Stimulated activated CD8-positive, alpha-beta memory T cell treated with anti-CD3 and anti-CD28 coated beads, Interleukin-7, amount 100 ng/mL, for 24 hours (primary cell): ENCODE results near the gene CCDC201.
"Not testable (repeated sequence)": the region's sequence is repeated elsewhere in the genome, so short reads cannot be mapped to it uniquely, and the experiment has no call there.

ENCODE experiments used
- DNase-seq: peaks from one replicate; pipeline ENCODE4 v3.0.0-alpha.2; 2020; ENCODE audit warnings: low read depth

Gene CCDC201

DNA sequence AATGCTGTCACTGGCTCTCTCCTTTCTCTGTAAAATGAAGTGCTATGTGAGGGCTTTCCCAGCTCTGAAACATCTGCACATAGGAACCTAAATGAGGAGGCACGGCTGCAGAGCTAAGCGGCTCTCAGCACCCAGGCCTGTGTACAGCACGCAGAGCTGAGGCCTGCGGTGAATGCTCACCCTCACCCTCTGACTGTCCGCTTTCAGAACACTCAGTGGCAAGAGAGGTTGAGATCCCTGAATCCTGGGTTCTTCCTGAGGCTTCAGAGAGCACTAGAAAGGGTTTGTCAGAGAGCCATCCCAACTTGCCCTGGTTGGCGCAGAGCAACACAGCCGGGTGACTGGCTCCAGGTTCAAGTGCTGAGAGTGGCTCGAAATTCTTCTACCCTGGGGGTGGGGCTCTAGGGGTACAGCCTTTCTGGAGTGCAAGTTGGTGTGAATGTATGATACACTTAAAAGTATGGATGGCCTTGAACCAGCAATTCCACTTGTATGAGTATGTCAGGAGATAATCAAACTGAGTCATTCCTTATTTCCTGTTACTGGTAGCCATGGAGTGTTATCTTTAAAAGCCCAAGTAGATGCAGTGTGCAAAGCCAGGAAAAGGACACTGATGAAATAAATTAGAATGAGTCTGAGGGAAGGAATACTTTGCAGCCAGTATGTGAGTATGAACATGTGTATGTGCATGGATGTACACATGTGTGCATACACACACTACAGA is 1.7 kb upstream of the CCDC201 start:
- no peak for DNase-seq

DNA sequence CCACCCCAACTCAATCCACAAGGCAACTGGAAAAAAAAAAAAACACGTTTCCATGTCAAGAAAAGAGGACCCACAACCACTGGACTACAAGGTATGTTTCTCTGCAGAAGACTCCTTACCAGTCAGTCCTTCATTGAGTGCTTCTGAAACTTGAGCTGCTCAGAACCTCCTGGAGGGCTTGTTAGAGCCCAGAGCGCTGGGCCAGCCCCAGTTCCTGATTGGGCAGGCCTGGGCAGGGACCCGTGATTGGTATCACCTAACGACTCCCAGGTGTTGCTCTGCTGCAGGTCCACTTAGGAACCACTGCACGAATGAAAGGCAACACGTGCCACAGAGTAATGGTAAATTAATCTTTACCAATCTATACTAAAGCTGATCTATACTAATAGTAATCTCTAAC is 473 bp upstream of the CCDC201 start:
- no peak for DNase-seq

DNA sequence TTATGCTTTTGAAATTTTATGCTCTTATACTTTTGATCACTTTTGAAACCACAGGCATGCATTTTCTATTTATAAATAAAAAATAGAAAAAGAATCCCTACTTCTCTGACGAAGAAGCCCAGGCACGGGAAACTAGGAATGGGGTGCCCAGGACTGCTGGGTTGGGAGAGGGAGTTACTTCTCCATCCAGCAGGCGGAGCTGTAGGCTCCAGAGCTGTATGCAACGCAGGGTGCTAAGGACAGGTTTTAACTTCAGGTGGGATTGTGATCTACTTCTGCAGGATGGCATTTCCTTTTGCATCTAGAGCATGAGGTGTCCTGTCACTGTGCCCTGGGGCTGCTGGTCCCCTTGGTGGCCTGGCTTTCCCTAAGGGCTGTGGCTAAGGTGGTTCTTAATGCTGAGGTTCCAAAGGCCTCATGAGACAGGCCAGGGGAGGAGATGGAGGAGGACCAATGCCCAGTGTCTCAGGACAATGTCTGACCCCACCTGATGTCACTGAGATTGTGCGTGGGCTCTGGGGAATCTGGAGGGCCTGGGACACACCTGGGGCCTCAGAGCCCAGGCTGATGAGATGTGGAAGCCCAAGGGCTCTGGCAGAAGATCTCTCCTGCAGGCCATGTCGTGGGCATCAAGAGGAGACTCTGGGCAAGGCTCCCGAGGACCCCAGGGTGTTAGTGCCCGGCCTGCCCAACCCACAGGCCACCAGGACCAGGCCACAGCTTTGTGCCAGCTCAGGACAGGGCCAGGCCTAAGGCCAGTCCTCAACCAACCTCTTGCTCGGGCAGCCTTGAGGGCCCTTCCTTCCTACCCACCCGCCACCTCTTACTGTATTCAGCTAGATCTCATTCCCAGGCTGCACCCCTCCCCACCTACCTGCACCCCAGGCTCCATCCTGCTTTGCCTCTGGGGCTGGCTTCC is 507 bp downstream of the CCDC201 start:
- no peak for DNase-seq

DNA sequence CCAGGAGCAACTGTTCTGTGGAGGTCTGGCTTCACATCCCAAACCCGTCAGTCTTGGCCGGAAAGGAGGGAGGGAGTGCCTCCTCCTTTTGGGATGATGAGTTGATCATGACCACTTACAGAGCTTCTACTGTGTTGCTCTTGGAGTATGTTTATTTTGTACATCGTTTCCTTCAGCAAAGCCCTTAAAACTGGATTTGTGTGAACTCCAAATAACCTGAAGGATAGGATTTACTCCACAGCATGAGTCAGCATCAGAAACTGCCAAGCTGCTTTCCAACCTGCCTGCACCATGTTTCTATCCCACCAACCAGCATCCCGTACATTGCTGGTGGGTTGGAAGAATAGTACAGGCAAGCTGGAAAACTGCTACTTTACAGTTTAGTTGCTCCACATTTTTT is 3.5 kb downstream of the CCDC201 start:
- no peak for DNase-seq

DNA sequence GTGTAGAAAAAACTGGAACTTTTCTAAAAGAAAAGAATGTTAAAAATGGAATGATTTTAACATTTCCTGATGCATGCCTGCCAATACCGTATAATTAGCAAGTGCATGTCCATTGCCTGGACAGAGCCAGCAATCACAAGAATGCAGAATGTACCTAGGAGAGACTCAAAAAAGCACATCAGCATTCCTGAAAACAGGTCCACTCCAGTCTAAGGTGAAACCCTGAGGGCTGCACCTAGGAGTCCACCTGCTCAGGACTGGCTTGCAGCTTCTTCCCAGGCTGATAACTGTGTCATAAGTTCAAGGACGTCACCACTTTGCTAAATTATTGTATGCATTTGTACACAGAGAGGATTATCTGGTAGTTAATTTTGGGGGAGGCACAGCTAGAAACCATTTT is 5.4 kb downstream of the CCDC201 start:
- no peak for DNase-seq

DNA sequence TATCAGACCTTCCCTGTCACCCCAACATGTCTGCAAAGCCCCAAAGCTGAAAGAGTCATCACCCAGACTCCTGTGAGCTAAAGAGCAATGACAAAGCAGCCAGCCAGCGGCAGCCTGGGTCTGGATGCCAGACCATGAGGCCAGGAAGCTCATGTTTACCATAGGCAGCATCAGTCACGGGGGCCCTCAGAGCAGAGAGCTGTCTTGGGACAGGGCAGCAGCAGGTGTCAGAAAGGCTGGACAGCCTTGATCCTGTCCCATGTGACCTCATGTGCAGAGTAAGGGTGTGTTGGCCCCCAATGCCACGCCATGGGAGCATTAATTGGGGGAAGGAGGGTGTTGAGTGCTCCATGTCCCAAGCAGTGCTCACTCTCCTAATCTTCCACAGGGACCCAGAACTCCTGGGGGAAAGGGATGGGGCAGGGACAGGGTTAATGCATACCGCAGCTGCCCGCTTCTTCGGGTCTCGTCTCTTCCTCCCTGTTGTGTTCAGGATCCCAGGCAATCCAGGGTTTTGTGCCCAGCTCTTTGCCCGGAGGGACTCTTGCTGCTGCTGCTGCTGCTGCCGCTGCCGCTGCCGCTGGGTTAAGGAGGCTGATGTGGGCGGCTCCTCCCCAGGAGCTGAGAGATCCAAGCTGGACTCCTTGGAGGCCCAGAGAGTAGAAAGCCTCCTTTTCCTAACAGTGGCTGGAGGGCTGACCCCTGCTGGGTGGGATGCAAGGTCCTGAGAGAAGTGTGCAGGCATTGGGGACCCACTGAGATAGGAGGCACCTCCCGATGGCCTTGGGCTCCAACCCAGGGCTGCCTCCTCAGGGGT is 7.1 kb downstream of the CCDC201 start:
- no peak for DNase-seq

DNA sequence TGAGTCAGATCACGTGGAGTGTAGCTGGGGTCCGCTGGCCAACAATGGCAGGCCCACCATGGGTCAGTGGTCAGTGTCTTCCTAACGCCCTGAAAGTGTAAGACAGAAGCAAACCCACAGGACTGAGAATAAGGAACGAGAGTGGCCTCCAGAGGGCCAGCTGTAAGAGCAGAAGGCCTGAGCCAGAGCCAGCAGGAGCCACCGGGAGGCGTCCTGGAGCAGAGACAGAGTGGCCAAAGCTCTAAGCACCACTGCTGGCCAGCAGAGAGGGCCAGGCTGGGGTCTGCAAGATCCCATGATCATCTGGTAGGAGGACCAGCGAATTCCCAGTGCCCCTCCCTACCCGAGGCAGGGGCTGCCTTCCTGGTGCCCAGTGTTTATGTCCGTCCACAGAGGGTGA is 9.2 kb downstream of the CCDC201 start:
- no peak for DNase-seq

DNA sequence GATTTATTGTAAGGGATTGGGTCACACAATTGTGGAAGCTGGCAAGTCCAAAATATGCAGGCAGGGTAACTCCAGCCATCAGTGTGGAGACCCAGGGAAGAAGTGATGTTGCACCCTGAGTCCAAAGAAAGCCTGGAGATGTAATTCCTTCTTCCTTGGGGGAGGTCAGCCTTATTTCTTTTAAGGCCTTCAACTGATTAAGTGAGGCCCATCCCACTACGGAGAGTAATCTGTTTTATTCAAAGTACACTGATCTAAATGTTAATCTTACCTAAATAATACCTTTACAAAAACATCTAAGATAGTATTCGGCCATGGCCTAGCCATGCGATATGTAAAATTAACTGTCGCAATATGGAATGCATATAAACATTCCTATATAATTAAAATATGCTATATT is 16.0 kb downstream of the CCDC201 start:
- not testable (repeated sequence) for DNase-seq

DNA sequence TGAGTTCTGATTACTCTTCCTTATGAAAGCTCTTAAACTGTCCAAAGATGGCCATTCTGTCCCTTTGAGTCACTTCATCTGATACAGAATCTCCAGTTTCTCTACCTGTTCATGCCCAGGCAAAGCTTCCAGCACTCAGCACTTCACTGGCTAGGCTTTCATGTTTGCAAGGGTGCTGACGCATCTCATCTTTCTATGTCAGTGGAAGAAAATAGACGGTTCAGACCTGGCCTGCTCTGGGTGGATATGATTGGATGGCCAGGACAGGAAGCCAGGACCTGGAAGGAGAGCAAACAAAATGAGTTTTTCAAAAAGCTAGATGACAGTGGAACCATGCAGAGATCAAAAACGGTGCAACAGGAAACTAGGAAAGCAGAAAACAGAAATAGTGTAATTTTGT is 17.2 kb downstream of the CCDC201 start:
- not testable (repeated sequence) for DNase-seq

DNA sequence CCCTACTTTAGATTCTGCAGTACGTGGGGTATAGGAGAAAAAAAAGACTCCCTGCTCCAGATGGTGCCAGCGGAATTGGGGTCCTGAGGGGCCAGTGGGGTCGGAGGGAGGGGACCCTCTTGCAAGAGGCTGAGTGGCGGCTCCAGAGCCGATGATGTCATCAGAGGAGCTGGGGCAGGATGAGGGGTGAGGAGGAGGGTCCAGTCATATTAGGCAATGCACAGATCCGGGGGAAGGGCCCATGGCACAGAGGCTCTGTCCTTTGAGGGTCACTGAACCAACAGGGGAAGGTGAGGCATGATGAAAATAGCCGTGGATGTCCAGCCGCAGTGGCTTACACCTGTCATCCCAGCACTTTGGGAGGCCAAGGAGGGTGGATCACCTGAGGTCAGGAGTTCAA is 19.4 kb downstream of the CCDC201 start:
- not testable (repeated sequence) for DNase-seq

DNA sequence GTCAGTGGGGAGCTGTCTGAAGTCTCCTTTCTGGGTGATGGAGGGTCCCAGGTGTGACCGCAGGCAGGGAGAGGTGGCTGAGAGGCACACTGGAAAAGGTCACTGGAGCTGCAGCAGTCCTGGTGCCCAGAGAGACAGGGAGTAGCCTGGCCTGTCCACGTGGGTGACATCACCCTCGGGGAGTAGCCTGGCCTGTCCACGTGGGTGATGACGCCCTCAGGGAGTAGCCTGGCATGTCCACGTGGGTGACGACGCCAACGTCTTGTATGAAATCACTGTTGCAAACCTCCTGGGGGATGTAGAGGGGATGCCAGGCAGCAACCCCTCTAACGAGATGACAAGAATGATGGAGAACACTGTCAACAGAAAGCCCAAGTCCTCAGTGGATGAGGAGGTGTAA is 19.9 kb downstream of the CCDC201 start:
- DNase-seq = not testable (repeated sequence)

DNA sequence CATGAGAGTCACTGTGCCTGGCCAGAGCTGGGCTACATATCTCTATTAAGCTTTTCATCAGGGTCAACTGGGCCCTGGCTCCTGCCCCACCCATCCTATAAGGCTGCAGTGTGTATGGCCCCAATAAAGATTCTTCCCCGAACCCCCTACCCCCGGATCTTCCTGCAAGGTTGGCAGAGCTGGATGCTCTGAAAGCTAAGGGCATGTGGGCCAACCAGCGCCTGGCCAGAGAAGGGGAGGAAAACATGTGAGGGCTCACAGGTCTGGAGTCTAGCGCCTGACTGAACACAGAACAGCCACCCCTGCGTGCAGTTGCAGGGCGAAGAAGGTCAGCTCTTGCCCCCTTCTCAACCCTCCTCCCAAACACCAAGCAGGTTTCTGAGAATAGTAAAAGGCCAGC is 24.1 kb downstream of the CCDC201 start:
- DNase-seq = not testable (repeated sequence)

DNA sequence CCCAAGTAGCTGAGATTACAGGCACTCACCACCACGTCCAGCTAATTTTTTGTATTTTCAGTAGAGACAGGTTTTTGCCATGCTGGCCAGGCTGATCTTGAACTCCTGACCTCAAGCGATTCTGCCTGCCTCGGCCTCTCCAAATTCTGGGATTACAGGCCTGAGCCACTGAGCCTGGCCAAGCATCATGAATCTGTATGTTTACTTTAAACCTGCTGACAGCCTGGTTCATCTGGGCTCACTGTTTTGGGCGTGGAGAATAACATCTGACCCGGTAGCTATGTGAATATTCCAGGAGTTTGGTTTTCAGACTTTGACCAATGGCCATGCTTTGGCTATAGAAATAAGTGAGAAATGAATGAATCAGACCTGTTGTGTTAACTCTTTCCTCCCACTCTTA is 26.3 kb downstream of the CCDC201 start:
- DNase-seq = not testable (repeated sequence)

DNA sequence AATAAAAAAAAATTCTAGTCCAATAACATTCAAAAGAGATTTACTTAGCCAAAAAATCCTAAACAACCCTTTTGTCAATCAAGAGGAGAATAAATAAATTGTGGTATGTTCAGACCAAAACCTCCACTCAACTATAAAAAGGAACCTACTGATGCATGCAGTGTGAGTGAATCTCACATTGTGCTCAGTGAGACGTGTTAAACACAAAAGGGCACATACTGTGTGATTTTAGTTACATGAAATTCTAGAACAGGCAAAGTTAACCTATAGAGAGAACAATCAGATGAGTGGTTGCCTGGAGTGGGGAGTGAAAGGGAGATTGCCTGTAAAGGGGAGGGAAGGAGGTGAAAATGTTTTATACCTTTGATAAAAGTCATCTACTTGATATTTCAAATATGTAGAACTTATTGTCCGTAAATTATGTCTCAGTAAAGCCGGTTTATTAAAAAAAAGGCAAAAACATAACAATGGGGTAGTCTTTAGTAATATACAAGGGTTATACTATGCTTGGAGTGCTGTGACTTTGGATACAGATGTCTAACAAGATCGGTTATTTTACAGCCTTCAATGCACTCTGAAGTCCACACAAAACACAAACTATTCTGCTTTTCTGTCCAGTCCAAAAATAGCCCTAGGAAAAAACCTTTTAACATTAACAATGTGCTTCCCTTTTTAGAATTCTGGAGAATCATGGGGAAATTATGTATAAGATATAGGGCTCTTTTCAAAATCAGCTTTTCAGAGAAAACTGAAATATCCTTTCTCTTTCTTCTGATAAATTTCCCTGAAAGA is 30.8 kb downstream of the CCDC201 start:
- DNase-seq = not testable (repeated sequence)

DNA sequence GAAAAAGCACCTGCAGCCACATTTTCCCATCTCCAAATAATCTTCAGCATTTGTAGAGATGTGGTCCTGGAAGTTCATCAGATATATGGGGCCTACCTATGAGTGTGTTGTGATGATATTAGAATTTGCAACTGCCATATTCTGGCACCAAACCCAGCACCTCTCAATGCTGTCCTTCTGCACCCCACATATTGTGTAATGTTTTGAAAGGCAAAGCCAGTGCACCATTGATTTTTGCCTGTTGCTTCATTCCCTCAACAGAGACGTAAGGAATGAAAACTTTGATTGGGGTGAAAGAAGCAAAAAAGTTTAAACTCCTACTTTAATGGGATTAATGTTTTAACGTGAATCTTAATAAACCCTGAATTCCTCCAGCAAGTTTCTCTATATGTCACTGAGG is 34.0 kb downstream of the CCDC201 start:
- DNase-seq = not testable (repeated sequence)

DNA sequence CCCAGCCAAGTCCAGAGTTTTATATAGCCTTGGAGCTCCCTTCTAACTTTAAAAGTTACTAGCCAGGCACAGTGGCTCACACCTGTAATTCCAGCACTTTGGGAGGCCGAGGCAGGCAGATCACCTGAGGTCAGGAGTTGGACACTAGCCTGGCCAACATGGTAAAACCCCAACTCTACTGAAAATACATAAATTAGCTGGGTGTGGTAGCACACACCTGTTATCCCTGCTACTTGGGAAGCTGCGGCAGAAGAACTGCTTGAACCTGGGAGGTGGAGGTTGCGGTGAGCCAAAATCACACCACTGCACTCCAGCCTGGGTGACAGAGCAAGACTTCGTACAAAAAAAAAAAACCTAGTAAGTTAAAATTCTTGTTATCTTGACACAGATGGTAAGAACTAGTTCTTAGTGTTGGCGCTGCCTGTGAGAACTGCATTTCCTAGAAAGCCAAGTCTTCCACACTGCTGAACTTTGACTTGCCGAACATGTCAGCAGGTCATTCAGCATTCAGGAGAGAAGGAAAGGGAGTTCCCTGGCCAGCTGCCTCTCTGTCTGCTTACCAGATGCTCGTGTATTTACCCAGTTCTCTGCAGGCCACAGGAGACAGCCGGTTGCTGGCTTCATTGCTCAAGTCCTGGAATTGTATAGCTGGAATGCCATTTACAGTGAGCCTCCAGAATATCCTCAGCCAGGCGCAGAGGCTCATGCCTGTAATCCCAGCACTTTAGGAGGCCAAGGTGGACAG is 40.3 kb downstream of the CCDC201 start:
- DNase-seq = not testable (repeated sequence)

DNA sequence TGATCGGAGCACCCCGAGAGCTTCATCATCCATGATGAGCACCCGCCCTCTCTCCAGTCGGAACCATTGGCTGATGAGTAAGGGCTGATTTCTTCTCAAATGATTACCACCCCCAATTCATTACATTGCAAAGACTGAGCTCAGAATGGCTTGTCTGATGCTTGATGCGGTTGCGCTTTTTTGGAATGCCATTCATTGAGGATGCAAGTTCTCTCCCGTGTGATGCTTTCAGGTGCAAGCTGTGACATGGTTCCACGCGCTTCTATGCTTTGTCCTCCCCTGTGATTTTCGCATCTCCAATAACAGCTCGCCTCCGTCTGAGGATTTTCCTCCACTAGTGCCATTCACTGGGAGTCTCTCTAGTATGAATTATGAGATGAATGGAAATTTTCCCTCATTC is 43.0 kb downstream of the CCDC201 start:
- DNase-seq = not testable (repeated sequence)

DNA sequence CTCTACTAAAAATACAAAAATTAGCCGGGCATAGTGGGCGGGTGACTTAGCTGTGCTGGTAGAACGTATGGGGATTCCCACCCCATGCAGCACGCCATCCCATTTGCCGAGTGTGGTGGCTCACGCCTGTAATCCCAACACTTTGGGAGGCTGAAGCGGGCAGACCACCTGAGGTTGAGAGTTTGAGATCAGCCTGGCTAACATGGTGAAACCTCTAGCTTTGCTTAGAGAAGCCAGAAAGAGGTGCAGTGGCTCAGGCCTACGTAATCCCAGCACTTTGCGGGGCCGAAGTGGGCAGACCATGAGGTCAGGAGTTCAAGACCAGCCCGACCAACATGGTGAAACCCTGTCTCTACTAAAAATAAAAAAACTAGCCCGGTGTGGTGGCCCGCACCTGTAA is 45.2 kb downstream of the CCDC201 start:
- not testable (repeated sequence) for DNase-seq

DNA sequence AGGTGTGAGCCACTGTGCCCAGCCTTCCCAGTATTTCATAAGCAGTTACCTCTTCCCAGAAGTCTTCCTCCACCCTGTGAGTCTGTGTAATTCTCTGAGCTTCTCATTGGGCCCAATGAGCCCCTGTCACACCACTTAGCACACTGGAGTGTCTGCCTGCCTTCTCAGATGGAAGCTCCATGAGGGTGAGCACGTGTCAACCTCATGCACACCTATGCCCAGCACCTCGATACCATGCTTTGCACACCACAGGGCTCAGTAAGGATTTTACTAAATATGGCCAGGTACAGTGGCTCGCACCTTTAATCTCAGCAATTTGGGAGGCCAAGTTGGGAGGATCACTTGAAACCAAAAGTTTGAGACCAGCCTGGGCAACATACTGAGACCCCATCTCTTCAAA is 46.3 kb downstream of the CCDC201 start:
- not testable (repeated sequence) for DNase-seq

DNA sequence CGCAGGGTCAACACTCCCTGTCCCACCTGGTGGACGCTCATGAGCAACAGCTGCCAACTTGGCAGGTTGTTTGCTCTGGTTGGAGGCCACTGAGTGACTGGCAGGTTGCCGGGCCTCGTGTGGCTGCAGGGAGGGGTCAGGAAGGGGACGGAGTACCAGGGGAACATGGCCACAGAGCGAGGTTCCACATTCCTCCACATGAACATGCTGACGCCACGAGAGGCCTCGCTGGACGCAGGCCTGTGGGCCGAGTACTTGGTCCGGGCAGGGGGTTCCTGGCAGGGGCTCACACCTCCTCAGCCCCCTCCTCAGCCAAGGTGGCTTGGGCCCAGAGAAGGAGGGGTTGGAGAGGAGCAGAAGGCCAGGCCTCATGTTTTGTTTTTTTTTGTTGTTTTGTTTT is 54.1 kb downstream of the CCDC201 start:
- not testable (repeated sequence) for DNase-seq

DNA sequence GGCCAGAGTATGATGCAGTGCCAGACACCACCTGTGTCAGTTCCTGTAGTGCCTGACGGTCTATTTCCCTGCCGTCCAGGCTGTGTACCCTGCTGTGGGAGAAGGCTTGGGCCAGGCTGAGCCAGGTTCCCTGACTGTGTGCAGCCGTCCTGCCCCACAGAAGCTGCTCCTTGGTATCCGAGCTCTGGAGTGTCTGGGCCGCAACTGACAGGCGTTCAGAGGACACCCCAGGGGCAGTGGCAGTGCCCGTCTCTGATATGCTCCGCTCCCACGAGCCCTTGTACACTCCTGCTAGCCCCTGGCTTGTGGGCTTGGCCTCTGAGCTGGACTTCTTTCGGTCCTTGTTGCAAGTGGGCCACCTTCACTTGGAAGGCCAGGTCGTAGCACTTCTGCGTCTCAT is 55.0 kb downstream of the CCDC201 start:
- DNase-seq = not testable (repeated sequence)
